HL-60 (cell line): ENCODE results near the gene NTRK2.

Experiments
- CTCF ChIP-seq: IDR thresholded peaks from one replicate; pipeline ENCODE4 v1.5.1; 2011; ENCODE audit warnings: low read length, control low read depth, inconsistent platforms; ENCODE audit not compliant: insufficient read depth
- GABPA ChIP-seq: IDR thresholded peaks from 2 replicates; pipeline ENCODE4 v1.6.1; 2012; ENCODE audit warnings: low read depth
- POLR2AphosphoS5 ChIP-seq: IDR thresholded peaks from 2 replicates; pipeline ENCODE4 v1.6.1; 2012; ENCODE audit warnings: low read depth

GRCh38 chr9:84781458-84781857 lies 111.9 kb downstream of the NTRK2 start:
- TF ChIP-seq CTCF (no peak), GABPA (no peak), POLR2AphosphoS5 (no peak)
